HG03095 (cell line): ENCODE data around the gene SLCO3A1.
"Not testable (repeated sequence)": the region's sequence is repeated elsewhere in the genome, so short reads cannot be mapped to it uniquely, and the experiment has no call there.

Experiments
- ATAC-seq: cut with Tn5 transposase; IDR thresholded peaks from one replicate; pipeline ENCODE4 v1.9.1; 2021; ENCODE audit warnings: moderate library complexity; ENCODE audit not compliant: unreplicated experiment

The SLCO3A1 gene

GRCh38 chr15:92028389-92028724 lies 174.8 kb downstream of the SLCO3A1 start:
- ATAC-seq: no peak

DNA sequence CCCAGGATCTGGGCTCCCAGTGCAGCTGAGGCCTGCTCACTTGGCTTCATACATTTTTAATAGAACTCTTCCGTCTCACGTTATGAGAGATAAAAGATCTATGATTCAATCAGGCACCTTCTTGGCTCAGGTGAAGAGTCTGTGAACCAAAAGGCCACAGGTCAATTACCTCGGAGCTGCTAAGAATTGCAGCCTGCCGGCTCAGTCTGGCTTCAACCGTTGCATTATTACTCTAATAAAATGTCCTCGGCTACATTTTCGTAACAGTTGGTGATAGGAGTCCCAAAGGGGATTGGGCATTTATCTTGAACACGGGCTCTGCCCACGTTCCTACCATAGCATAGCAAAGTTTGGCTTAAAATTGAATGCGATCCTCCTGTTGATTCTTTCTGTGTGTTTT lies 176.3 kb downstream of the SLCO3A1 start:
- no peak for ATAC-seq

- ATAC-seq: no peak
Measured at GRCh38 chr15:92033314-92033713, 179.8 kb downstream of the SLCO3A1 start.

DNA sequence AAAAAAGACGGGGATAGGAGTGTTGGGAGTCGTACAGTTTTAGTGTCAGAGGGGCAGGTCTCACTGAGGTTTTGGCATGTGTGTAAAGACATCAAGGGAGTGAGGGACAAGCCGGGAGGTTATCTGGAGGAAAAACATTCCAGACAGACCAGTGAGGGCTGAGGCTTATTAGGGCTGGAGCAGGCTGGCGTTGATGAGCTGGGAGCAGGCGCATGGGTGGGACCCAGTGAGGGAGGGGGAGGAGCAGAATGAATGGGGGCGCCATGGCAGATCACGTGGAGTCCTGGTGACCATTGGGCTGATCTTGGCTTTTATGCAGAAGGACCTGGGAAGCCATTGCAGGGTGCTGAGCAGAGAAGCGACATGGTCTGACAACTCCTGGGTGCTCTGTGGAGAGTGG lies 180.2 kb downstream of the SLCO3A1 start:
- ATAC-seq: no peak

GRCh38 chr15:92034227-92034626 lies 180.7 kb downstream of the SLCO3A1 start:
- ATAC-seq: no peak

DNA sequence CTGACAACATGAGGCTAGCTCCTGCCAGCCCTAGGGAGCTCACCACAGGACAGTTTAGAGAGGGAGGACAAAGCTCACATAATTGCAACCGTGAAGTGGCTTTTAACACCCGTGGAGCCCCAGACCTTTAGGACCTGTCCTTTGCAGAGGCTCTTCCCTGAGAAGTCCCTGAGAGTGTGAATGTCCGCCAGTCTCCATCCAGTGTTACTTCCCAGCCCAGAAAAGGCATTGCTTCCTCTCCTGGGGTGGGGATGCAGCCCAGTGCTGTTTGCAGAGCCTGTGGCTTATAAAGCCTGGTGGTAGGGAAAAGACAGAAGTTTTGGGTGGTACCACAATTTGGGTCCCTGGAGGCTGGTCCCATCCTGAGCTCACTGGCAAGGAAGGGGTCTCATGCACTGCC lies 182.0 kb downstream of the SLCO3A1 start:
- ATAC-seq: no peak

- ATAC-seq: no peak
Measured at GRCh38 chr15:92035961-92036360, 182.5 kb downstream of the SLCO3A1 start.

DNA sequence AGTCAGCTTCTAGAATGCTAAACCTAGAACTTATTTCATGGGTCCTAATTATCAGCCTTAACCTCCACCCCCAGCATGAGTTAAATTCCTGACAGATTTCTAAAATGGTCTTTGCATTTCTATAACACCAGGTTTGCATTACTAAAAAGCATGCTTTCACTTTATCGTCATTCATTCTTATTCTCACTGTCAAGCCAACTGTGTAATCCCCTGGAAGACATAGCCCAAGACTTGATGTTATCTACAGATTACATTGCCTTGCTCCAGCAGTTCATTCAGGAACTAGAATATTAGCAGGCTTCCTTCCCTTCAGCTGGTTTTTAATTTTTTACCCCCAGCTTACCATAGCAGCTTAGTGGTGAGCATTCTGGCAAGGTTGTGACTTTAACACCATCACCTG lies 184.0 kb downstream of the SLCO3A1 start:
- no peak for ATAC-seq

DNA sequence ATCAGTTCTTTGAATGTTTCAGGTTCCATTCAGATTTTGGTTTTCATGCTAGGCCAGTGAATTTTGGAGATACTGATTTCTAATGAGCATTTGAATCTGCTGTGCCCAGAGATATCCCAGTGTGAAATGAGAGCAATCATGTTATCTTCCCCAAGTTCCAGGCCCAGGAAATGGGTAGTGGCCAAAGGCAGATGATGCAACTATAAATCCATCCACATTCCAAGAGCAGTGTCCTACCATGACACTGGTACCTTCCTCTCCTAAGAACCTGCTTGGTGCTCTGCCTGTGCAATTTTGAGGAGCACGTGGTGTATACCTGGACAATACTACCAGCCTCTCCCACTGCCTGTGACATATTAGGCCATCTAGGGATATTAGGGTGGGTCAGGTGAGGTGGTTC lies 186.8 kb downstream of the SLCO3A1 start:
- no peak for ATAC-seq

- ATAC-seq: no peak
Measured at GRCh38 chr15:92041371-92041770, 187.9 kb downstream of the SLCO3A1 start.

DNA sequence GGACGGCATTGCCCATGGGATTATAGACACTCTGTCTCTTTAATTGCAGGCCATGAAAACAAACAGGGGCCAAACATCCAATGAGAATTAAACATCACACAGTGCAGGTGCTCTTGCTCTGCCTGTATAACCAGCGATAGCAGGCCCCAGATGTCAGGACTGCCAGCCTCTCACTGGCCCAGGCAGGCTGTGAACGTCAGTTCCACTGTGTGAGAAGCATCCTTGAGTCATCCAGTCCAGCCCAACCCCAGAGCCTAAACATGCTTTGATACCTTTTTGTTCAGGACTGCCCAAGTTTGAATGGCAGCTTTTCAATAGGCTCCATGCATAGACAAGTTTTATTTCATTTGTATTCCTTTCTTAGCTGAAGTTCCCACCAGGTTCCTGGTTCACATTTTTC lies 189.8 kb downstream of the SLCO3A1 start:
- ATAC-seq: no peak

DNA sequence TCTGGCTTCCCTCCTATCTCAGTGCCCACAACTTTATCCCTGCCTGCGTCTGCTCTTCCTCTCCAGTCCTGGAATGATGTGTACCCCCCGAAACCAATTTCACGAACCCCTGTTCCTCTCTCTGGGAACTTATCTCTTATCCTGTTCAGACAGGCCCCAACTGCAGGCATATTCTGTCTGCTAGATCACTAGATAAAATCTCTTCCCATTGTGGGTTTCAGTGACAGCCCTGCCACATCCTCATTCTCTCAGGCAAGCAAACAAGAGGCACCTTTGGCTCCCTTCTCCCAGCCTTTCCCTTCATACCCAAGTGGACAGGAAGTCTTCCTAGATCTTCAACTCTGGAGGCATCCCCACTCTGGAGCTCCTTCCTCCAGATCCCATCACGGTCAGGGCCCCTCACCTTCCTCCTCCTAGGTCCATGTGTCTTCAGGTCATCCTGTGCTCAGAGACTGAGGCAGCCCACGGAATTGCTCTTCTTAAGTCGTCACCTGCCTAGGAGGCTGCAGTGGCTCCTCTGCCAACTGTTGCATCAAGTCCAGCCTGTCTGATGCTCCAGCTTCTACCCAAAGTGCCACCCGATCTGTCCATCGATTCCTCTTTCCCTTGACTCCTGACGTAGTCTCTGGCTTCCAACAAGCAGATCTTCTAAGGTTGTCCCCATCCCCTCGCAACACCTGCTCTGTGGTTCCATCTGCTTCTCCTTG lies 190.8 kb downstream of the SLCO3A1 start:
- no peak for ATAC-seq

DNA sequence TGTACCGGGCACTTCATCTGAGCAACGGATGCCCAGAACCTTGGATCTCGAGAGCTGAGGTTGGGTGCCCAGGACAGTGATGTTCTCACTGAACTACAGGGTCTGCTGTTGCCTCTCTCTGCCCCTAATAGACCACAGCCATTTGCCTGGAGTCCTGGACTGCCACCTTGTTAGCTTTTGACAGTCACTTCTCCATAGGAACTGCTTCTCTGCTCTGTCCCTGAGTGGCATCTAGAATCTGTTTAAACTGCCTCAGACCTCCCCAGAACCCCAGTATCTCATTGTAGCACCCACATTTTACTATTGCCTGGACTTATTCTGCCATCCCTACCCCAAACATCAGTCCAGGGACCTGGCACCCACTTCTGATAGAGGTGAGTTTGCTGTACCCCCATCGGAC lies 194.4 kb downstream of the SLCO3A1 start:
- ATAC-seq: no peak

DNA sequence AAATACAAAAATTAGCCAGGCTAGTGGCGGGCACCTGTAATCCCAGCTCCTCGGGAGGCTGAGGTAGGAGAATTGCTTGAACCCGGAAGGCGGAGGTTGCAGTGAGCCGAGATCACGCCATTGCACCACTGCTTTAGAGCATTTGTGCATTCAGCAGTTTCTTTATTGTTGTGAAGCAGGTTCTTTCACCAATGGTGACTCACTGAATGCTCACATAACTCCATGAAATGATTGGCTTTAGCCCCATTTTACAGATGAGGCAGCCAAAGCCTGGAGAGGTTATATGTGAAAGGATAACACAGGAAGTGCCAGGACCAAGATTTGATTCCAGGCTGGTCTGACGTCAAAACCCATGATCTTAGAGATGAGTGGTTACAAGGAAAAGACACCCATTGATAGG lies 195.2 kb downstream of the SLCO3A1 start:
- no peak for ATAC-seq

GRCh38 chr15:92049290-92049989 lies 195.9 kb downstream of the SLCO3A1 start:
- ATAC-seq: no peak

- no peak for ATAC-seq
Measured at GRCh38 chr15:92050220-92050898, 196.9 kb downstream of the SLCO3A1 start.

- ATAC-seq: no peak
Measured at GRCh38 chr15:92051716-92052115, 198.2 kb downstream of the SLCO3A1 start.

GRCh38 chr15:92053753-92054316 lies 200.3 kb downstream of the SLCO3A1 start:
- ATAC-seq: no peak

DNA sequence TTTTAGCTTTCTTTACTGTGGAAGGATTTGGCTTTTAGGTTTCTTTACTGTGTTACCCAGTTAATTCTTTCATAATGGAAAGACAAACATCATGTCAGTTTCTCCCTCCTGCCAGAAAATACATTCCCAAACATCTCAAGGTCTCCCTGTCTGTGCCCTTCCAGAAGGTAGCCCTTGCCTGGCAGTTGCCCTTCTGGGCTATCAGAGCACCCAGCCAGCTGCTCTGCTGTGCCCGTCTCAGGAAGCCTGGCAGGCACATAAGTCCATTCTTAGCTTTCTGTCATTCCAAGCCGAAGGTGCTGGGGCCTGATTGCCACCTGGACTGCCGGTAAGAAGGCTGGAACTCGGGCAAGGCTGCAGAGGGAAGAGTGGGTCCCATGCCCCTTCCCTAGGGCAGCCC lies 203.4 kb downstream of the SLCO3A1 start:
- no peak for ATAC-seq

DNA sequence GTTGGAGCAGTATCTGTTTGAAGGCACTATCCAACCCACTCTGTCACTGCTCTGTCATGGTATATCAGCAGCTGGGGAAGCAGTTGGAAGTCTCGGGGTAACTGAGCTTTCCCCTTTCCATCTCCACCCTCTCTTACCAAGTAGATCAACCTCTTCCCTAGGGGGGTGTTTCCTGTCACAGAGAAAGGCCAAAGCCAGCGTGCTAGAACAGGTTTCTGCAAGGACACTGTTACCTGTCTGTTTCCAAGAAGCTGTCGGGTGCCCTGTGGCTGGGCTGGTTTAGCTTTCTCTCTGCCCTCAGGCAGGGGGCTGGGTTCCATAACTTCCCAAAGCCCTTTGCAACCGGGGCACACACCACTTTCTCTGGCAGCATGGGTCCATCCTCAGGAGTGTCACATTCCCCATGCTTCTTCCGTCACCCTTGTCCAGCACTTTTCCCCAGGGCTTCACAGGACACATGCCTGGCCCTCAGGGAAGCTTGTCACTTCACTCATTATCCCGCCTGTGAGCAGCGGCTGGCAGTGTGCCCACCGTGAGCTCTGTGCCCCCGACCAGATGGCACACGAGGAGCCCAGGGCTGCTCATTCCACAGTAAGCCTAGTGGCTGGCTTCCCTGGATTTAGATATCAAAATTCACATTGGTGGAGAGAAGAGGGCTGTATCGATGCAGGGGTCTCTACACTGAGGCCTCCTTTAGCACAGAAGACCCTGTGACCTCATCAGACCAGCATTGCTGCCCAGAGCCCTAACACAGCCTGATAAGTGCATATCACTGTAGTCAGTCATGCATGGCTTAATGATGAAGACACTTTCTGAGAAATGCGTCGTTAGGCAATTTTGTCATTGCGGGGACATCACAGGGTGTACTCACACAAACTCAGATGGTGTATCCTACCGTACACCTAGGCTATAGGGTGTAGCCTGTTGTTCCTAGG lies 205.8 kb downstream of the SLCO3A1 start:
- ATAC-seq: no peak

- not testable (repeated sequence) for ATAC-seq
Measured at GRCh38 chr15:92059971-92060311, 206.4 kb downstream of the SLCO3A1 start.
